ENCODE results near the gene ADNP.

ADNP gene

DNA sequence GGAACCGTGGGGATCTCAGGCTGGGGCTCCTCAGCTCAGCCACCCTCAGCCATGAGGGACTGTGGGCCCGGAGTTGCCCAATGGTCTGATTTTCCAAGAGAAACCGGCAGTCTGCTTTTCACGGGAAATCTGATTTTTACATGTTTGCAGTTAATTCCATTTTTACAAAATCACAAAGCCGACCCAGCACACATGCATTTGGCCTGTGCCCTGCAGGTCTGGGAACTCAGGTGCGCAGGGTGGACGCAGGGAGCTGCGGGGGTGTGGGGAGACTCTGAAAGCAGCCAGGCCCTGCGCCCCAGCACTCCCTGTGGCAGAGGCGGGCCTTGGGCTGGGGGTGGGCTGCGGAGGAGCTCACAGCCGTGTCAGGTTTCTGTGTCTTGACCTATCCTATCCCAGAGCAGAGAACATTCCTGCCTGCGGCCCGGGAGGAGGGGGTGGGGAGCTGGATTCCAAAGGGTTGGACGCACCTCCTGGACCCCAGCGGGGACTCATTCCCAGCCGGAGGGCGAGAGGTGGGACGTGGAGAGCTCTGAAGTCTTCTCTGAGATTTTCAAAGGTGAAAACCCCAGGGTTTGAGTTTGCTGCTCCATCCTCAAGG lies 60.6 kb downstream of the ADNP start:
- no peak for DNase-seq

DNA sequence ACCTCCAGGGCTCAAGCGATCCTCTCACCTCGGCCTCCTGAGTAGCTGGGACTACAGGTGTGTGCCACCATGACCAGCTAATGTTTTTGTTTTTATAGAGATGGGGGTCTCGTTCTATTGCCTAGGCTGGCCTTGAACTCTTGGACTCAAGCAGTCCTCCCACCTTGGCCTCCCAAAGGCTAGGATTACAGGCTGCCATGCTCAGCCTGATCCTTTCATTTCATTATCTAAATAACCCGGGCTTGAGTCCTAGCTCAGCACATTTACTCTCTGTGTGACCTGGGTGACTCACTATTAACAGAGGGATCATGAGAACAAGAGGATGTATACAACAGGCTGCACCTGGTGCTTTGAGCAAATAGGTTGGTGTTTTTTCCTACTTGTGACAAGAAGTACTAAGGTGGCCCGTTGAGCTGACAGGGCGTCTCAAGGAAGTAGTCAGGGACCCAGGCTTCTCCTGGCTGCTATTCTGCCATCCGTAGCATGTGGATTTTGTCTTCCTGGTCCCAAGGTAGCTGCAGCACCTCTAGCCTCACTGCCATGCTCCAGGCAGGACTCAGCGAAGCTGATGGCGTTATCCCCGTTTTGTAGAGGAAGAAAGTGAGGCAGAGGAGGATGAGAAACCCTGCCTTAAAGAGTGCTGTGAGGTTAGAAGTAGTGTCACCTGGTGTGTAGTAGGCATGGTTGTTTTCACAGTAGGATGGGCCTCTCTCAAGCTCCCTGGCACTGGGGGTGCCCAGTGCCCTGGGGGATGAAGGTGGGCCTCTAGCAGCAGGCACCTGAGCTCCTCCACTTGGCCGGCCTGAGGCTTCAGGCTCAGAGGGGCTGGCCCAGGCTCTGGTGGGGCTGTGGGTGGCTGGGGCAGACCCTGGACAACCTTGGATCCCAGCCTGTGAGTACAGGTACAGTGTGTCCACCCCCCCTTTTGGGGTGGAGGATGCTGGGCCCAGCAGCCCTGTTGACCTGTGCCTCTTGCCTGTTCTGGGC lies 62.4 kb downstream of the ADNP start:
- DNase-seq = no peak

DNA sequence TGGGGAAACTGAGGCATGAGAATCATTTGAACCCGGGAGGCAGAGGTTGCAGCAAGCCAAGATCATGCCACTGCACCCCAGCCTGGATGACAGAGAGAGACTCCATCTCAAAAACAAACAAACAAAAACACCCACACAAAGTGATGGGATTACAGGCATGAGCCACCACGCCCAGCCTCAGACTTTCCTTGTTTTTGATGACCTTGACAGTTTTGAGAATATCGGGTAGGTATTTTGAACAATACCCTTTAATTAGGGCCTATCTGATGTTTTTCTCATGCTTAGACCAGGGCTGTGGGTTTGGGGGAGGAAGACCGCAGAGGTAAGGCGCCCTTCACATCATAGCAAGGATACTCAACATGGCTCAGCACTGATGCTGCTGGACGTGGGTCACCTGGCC lies 63.4 kb downstream of the ADNP start:
- DNase-seq = no peak

DNA sequence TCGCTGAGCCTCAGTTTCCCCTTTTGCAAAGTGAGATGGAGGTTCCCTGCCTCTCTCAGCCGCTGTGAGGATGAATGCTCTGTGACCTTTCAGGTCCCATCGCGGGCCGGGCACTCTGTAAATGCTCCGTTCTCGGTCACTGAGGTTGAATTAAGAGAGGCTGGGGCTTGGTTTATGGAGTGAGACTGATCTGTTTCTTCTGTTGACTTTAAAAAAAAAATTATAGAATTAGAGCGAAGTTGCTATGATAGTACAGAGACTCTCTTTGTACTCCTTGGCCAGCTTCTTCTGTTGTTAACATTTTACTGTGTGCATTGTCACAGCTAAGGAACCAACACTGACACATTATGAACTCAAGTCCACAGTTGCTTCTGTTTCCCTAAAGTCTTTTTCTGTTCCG lies 64.4 kb downstream of the ADNP start:
- DNase-seq = no peak

DNA sequence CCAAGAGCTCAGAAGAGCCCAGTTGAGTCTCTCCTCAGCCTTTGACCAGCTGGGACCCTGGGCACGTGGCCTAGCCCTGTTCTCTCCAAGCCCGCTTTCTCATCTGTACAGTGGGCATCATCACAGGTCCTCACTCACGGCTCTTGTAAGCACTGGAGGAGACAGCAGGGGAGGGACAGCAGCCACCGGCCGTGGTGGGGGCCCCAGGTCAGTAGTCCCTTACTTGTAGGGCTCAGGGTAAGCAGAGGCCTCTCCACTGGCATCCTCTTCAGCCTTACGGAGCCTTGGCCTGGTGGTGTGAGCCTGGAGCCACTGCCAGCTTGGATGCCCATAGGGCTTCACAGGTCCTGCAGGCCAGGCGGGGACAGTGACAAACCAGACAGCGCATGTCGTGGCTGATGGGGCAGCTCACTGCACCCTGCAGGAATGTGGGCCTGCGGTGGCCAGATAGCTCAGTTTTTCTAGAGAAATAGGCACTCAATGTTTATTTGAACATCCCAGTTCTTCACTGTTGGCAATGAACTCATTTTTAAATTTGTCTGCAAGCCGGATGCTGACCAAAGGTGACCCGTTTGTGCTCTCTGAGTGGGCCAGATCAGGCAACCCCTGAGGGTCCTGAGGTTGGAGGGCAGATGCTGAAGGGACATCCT lies 65.1 kb downstream of the ADNP start:
- no peak for DNase-seq

DNA sequence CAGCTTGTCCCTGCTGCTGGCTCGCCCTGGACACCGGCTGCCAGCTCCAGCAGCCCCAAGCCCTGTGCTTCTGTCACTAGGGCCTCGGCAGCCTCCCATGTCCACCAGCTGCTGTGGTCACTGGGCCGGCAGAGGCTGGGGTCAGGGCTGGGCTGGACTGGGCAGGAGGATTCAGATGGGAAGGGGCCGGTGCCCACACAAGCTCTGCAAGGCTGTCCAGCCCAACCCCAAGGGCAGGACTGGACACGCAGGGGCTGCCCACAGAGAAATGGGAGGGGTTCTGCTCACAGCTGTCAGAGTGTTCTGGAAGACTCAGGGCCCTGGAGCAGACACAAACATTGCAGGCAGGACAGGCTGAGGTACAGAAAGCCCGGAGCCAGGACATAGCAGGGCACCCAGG lies 65.6 kb downstream of the ADNP start:
- DNase-seq = no peak

DNA sequence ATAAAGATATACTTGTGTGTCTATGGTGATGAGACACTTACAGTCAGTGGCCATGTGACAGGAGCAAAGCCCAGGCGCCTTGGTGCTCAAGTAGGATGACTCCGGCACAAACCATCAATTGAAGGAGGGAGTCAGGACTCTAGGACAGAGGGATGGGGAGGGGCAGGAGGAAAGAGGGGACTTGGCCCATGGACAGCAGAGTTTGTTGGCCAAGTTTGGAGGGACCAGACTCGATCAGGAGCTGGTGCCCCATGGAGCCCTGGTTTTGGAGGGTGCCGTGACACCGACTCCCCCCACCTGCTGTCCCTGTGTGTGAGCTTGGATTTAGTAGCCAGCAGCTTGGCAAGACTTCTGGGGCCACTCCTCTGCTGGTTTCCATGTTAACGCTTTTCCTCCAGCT lies 66.1 kb downstream of the ADNP start:
- no peak for DNase-seq

DNA sequence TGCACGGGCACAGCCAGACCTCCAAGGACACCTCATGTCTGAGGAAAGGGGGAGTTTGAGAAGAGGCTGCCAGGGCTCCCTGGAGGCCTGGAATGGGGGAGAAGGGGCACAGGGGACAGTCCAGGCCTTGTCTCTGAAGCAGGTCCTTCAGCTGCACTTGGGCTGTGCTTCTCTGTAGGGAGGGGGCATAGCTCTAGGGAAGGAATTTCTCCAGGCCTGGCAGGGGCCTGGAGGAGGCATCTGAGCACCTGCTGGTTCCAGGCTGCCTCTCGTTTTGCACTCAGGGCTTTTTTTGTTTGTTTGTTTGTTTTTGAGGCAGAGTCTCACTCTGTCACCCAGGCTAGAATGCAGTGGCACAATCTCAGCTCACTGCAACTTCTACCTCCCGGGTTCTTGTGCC lies 68.7 kb downstream of the ADNP start:
- no peak for DNase-seq

DNA sequence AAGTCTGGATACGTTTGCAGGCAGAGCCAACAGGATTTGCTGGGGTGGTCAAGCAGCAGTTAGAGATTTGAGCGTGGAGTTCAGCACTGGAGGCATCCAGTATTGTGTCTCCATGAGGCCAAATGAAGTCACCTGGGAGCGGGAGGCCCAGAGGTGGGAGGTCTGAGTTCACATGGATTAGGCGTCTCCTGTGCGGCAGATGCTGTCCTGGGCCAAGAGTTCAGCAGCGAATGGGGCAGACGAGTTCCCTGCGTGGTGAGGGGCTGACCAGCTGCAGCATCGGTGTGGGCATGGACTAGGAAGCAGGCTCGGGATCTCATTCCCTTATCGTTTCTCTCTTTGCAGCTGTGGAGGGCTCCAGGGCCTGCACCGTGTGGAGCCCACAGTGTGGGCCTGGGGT lies 70.2 kb downstream of the ADNP start:
- DNase-seq = no peak

DNA sequence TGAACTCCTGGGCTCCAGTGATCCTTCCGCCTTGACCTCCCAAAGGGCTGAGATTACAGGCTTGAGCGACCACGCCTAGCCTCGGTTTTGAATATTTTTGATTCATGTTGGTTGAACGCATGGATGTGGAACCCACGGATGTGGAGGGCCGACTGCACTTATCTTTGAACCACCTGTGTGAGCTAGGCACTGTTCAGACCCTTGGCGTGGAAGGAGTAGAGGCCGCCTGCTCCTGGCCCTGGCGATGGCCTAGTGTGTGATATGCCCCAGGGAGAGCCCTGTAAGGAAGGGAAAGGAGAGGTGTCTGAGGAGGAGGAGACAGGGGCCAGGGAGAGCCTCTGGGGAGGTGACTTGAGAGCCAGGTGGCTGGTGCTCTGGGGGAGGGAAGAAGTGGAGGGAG lies 72.1 kb downstream of the ADNP start:
- no peak for DNase-seq

DNA sequence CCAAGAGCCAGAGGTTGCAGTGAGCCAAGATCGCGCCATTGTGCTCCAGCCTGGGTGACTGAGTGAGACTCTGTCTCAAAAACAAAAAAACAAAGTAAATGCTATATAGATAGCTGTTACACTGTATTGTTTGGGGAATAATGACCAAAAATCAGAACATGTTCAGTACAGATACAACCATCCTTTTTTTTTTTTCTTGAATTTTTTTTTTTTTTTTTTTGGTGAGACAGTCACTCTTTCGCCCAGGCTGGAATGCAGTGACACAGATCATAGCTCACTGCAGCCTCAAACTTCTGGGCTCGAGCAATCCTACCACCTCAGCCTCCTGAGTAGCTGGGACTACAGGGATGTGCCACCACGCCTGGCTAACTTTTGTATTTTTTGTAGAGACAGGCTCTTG lies 72.7 kb downstream of the ADNP start:
- no peak for DNase-seq

DNA sequence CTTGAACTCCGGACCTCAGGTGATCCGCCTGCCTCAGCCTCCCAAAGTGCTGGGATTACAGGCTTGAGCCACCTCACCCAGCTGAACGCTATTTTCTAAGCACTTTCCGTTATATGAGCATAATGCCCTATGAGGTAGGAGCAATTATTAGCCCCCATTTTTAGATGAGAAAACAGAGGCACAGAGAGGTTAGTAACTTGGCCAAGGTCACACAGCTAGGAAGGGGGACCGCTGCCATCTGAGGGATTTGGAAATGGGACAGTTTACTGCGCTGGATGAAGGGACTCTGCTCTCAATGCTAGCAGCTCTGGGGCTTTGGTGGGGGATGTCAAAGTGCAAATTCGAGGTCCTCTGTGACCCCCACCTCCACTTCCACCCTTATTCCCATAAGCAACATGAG lies 73.9 kb downstream of the ADNP start:
- no peak for DNase-seq

DNA sequence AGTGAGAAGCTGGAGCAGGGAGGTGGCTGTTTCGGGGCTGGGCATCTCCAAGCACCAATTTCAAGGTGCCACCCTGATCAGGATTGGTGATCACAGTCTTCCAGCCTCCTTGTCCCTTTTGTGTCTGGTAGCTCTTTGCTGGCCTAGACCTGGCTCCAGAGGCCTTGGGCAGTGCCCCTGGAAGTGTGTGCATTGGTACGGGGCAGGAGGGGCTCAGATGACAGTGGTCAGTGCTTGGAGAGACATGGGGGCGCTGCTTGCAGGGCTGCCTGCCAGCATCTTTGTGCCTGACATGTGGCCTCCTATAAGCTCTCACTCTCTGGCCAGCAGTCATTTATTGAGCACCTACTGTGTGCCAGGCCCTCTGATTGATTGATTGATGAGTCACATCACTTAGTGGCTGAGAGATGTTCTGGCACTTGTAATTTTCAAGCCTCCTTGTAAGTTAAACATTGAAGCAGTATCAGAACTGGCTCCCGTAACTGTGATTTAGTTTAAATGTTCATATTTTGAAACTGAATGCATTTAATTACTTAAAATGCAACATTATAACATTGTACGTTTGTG lies 74.7 kb downstream of the ADNP start:
- no peak for DNase-seq

DNA sequence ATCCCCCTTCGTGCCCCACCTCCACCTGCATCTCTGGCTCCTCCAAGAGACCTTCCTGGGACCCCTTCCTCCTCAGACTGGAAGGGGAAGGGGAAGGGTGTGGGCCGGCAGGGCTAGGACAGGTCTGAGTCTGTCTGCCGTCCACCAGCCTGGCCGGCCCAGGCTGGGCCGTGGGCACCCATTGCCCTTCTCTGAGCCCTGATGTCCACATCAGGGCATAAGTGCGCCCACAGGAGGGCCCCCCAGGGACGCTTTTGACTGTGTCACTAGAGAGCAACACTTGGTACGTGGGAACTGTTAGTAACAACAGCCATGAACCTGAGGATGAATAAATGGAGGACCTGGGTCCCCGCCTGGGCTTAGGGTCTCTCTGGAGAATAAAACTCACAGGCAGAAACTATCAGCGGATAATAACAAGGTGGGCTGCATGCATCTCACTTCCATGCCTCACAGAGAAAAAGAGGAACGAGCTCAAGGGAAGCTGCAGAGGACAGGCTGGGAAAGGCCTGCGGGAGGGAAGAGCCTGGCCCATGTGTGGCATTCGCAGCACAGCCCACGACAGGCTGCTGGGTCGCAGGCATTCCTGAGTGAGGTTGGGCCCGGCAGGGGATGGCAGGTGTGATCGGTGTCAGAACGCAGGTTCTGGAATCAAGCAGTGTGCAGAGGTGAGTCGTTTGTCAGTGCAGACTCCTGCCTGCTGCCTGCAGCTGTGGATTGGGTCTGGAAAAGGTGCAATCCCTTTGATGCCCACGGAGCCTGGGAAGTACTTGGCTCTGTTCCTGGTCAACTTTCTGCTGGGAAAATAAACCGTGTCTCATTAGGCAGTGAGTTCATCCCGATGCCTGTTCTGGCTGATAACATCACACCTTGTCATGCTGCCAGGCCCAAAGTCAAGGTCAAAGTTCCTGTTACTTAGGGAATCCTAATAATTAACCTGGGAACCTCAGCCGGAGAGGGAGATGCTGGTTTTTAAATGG lies 75.5 kb downstream of the ADNP start:
- DNase-seq = no peak

DNA sequence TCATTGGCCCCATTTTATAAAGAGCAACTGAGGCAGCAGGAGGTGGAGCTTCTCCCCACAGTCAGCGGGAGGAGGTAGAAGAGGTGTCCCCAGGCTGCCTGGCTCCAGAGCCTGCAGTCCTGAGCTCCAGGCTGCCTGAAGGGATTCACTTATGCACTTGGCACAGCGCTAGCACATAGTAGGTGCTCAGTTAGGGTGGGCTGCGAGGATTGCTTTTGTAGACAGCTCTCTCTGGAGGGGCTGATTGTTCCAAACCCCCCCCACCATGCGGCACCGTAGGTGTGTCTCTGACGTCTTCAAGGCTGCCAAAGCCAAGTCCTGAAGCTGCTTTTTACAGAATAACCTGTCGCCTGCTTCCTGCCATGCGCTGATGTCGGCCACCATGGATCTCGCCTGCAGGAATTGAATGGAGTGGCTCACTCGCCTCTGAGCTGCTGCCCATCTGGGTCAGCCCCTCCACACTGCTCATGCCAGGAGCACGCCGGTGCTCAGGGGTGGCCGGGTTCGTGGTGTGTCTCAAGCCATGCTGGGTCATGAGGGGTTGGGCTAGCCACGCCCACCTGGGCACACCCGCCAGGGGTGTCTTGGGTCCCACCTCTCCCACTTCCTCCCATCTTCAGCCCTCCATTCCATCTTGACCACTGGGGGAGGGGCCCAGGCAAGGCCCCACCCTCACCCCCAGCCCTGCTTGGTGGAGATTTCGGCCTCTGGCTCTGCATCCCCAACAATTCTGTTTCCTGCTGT lies 76.6 kb downstream of the ADNP start:
- no peak for DNase-seq

DNA sequence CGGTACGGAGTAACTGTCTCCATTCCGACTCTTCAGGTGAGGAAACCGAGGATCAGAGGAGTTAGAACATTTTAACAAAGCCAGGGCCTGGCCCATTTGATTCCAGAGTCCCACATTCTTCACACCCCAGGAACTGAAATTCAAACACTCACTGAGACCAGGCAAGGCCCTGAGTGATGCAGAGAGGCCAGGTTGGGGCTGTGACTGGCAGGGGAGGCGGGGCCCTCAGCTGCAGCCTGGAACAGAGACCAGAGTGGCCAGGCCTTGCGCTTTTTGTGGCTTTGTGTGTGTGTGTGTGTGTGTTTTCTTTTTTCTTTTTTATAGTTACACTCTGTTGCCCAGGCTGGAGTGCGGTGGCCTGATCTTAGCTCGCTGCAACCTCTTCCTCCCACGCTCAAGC lies 79.2 kb downstream of the ADNP start:
- DNase-seq = no peak

DNA sequence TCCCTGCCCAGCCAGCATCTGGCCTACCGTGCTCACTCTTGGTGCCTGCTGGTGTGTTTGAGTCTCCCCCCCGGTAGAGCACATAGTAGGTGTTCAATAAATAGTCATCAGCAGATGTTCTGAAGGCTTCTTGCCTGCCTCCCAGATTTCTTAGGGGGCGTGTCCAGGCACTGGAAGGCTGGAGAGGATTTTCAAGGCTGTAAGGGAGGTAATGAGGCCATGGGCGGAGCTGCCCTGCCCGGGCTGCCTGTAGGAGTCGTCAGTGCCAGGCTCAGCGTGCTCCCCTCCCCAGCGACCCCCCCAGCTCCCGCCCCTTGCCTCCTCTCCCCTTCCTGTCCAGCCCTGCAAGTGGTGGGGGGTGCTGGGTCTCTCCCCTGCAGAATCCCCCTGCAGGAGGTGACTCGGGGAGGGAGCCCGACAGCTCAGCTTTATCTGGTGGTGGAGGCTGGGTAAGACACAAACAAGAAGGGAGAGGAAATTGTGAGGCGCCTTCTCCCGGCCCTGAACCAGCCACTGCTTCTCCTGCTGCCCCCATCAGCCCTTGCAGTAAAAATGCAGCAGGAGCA lies 80.4 kb downstream of the ADNP start:
- DNase-seq = no peak

DNA sequence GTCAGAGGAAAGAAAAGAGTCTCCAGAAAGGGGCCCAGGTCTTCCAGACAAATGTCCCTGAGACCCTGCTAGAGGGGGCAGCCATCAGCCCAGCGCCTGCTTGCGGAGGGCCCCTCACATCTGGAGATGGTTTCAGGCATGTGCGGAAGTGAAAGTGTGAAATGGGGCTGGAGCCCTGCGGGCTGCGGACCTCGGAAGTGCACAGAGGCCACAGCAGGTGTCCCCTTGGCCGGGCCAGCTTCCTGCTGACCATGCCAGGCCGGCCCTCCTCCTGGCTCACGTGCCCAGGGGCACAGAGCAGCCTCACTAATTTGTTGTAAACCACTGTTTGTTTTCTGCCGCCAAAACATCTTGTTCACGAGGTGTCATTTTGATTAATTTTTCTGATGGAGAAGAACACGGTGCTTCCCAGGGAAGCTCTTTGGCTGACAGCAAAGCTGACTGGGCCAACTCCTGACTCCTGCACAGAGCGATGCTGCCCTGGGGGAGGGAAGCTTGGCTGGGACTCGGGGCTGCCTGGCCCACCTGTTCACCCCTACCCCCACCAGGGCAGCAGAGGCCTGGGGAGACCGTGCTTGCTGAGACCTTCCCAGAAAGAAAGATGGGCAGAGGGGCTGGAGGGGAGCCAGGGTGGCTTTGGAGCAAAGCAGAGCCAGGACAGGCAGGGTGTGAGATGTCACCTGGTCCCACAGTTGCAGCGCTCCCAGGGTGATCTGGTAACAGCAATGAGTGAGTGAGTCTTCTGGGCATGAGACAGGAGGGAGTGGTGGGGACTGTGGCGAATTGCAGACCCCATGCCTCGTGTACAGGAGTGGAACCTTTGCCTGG lies 82.2 kb downstream of the ADNP start:
- DNase-seq = no peak

DNA sequence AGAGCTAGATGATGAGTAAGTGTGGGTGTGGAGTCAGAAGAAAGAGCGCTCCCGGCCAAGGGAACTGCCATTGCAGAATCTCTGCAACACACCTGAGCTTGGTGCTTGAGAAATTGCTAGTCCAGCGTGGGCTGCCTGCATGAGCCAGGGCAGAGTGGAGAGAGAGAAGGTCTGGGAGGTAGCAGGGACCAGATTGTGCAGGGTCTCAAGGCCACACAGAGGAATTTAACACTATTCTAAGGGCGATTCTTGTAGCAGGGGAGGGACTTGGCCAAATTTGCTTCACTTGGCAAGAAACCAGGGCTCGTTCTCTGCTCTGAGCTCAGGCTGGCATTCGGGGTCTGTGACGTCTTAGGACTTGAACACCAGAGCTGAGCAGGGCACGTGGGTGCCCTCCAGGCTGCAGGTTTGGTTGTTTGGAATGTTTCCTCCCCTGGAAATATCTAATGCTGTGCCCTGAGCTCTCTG lies 82.9 kb downstream of the ADNP start:
- DNase-seq = no peak

DNA sequence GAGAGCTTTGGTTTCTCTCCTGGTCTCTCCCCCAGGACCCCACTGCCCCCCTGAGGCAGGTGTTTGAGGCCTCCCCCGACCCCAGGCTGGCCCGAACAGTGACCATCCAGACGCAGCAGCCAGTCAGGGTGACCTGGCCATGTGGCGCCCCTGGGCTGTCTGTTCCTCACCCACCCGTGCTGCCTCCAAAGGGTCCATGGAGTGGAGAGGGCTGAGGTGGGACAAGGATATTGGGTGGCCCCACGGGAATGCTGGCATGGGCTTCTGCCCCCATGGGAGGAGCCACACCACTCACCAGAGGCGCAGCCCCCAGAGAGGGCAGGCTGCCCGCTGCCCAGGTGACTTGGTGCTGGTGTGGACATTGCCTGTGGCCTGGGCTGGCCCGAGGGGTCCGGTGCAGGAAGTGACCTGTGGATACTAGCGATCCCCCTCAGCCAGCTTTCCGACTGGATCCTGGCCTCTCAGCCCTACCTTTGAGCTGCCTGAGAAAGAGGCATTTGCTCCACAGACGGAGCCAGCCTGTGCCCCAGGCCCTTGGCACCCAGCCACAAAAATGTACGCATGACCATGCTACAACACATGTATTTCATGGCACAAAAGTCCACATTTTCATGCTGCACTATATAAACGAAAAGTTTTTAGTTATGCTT lies 85.5 kb downstream of the ADNP start:
- no peak for DNase-seq
